Left ventricle myocardium inferior (tissue), 1 donor: ENCODE results near the gene RELA. TPM values are rescaled to one million over a fixed set of nuclear protein-coding genes. Genes with fewer than 3 reads are reported as not detected.

Experiments used
- DNase-seq: peaks from one replicate; pipeline ENCODE4 v3.0.0-alpha.2; 2020
- H3K27ac ChIP-seq: fragments of 200-600 bp; replicated peaks from 2 replicates; pipeline ENCODE4 v1.8.0; 2021
- H3K27me3 ChIP-seq: fragments of 200-600 bp; 2 replicates; pipeline ENCODE4 v1.8.0; 2021; ENCODE audit warnings: low read depth
- H3K36me3 ChIP-seq: fragments of 200-600 bp; 2 replicates; pipeline ENCODE4 v1.8.0; 2021
- H3K4me1 ChIP-seq: fragments of 200-600 bp; 2 replicates; pipeline ENCODE4 v1.8.0; 2021
- H3K4me3 ChIP-seq: fragments of 200-600 bp; 2 replicates; pipeline ENCODE4 v1.8.0; 2021; ENCODE audit warnings: mild to moderate bottlenecking, moderate library complexity
- H3K9me3 ChIP-seq: fragments of 200-600 bp; replicated peaks from 2 replicates; pipeline ENCODE4 v1.8.0; 2021
- CTCF ChIP-seq: fragments of 200-600 bp; IDR thresholded peaks from 2 replicates; pipeline ENCODE4 v1.8.0; 2021; ENCODE audit warnings: antibody characterized with exemption, mild to moderate bottlenecking, borderline replicate concordance
- intact Hi-C: fragments of 100-400 bp; cut with micrococcal nuclease; formaldehyde crosslinking; loops from one replicate; pipeline ENCODE4 v1.11.0; 2022
- total RNA-seq: library from RNA; stranded (reverse); fragmentation: NEBNext Ultra II Directional; extraction: Animal tissue kit (Norgen Biotek cat#: 25700); gene quantifications from one replicate; pipeline ENCODE4 v1.2.1, GENCODE V29; 2021
- donor health status: DM: no; HTN: yes; CAD: no; lungs with severe emphysema.

RELA gene
- total RNA-seq, 1 donor from 2014 or later, result 33.8 TPM

- DNase-seq, result peak; percentile 36
- Histone ChIP-seq H3K4me1 (peaks cover 76% of the 10 kb centered on the region), H3K27ac (peak overlapping the region; percentile 99), H3K4me3 (peak overlapping the region; percentile 71), H3K9me3 (no peaks in the 10 kb centered on the region), H3K27me3 (peaks cover 4% of the 10 kb centered on the region), H3K36me3 (peaks cover 73% of the 10 kb centered on the region)
- TF ChIP-seq CTCF, result no peak
- intact Hi-C loops, result no loop called here
Observed at GRCh38 chr11:65651589-65652510, 10.9 kb downstream of the RELA start.

GRCh38 chr11:65651339-65651588 is 11.5 kb downstream of the RELA start:
- no peak for TF ChIP-seq CTCF
- Histone ChIP-seq H3K9me3 (no peaks in the 10 kb centered on the region), H3K27me3 (peaks cover 9% of the 10 kb centered on the region), H3K27ac (peak overlapping the region; percentile 99), H3K4me1 (peaks cover 77% of the 10 kb centered on the region), H3K4me3 (peak overlapping the region; percentile 71), H3K36me3 (peaks cover 73% of the 10 kb centered on the region)
- DNase-seq, result no peak
- intact Hi-C loops, result no loop called here

- peak; percentile 13 for DNase-seq
- Histone ChIP-seq H3K36me3 (peaks cover 73% of the 10 kb centered on the region), H3K9me3 (no peaks in the 10 kb centered on the region), H3K27ac (peak overlapping the region; percentile 99), H3K4me3 (no peak overlapping the region), H3K27me3 (peaks cover 11% of the 10 kb centered on the region), H3K4me1 (peaks cover 77% of the 10 kb centered on the region)
- intact Hi-C loops, result no loop called here
- TF ChIP-seq CTCF, result no peak
Observed at GRCh38 chr11:65650547-65651338, 12.0 kb downstream of the RELA start.

- Histone ChIP-seq H3K9me3 (no peaks in the 10 kb centered on the region), H3K4me1 (peaks cover 72% of the 10 kb centered on the region), H3K27me3 (peaks cover 11% of the 10 kb centered on the region), H3K36me3 (peaks cover 73% of the 10 kb centered on the region), H3K4me3 (no peak overlapping the region), H3K27ac (peak overlapping the region; percentile 99)
- intact Hi-C loops, result no loop called here
- TF ChIP-seq CTCF, result no peak
- peak; percentile 16 for DNase-seq
Observed at GRCh38 chr11:65649656-65650546, 12.8 kb downstream of the RELA start.

- peaks cover 69% of the 10 kb centered on the region for H3K36me3 ChIP-seq
- peak overlapping the region; percentile 11 for H3K27ac ChIP-seq
- TF ChIP-seq CTCF, result no peak
- peaks cover 11% of the 10 kb centered on the region for H3K27me3 ChIP-seq
- H3K4me3 ChIP-seq, result no peak overlapping the region
- intact Hi-C loops, result no loop called here
- DNase-seq, result no peak
- H3K4me1 ChIP-seq, result peaks cover 63% of the 10 kb centered on the region
- H3K9me3 ChIP-seq, result no peaks in the 10 kb centered on the region
Observed at GRCh38 chr11:65648997-65649493, 13.7 kb downstream of the RELA start.
